Type B pancreatic cell (in vitro differentiated cells): ENCODE data around the gene DNAJA3. TPM values are rescaled to one million over a fixed set of nuclear protein-coding genes. Genes with fewer than 3 reads are reported as not detected.

Experiments used
- DNase-seq: peaks from one replicate; pipeline ENCODE4 v3.0.0; 2021; ENCODE audit warnings: mixed read lengths; ENCODE audit not compliant: unreplicated experiment; ENCODE audit errors: extremely low spot score
- H3K27ac Mint-ChIP-seq: 2 replicates; pipeline ENCODE4 v1.8.0; 2021; ENCODE audit warnings: mild to moderate bottlenecking, mixed read lengths
- H3K27me3 Mint-ChIP-seq: 2 replicates; pipeline ENCODE4 v1.8.0; 2021; ENCODE audit warnings: mixed read lengths
- H3K36me3 Mint-ChIP-seq: 2 replicates; pipeline ENCODE4 v1.8.0; 2021; ENCODE audit warnings: mixed read lengths
- H3K4me1 Mint-ChIP-seq: one replicate; pipeline ENCODE4 v1.8.0; 2021; ENCODE audit warnings: mixed read lengths; ENCODE audit not compliant: unreplicated experiment
- H3K4me3 Mint-ChIP-seq: 2 replicates; pipeline ENCODE4 v1.8.0; 2021; ENCODE audit warnings: mild to moderate bottlenecking, mixed read lengths
- H3K9me3 Mint-ChIP-seq: 2 replicates; pipeline ENCODE4 v1.8.0; 2021; ENCODE audit warnings: mixed read lengths
- CTCF ChIP-seq: fragments of 200-600 bp; sonication (generic); conservative IDR thresholded peaks from 2 replicates; pipeline ENCODE4 v1.5.0; 2021; ENCODE audit warnings: antibody characterized with exemption, mild to moderate bottlenecking
- total RNA-seq: library from RNA; stranded (reverse); gene quantifications from 2 replicates; pipeline ENCODE4 v1.2.1, GENCODE V29; 2021; ENCODE audit warnings: low replicate concordance

DNAJA3 gene
- total RNA-seq, 1 donor from 2014 or later, result 46.5 TPM

- Mint-ChIP-seq H3K27ac (peak overlapping the region; percentile 44), H3K9me3 (no peaks in the 10 kb centered on the region), H3K27me3 (no peaks in the 10 kb centered on the region), H3K36me3 (peaks cover 6% of the 10 kb centered on the region), H3K4me3 (no peak overlapping the region), H3K4me1 (peaks cover 12% of the 10 kb centered on the region)
- no peak for DNase-seq
- no peak for TF ChIP-seq CTCF
These were observed 56.3 kb downstream of the DNAJA3 start for GRCh38 chr16:4481963-4482362.

GRCh38 chr16:4486126-4486893 is 60.6 kb downstream of the DNAJA3 start:
- DNase-seq, result no peak
- no peak for TF ChIP-seq CTCF
- H3K4me1 Mint-ChIP-seq, result peaks cover 4% of the 10 kb centered on the region
- no peak overlapping the region for H3K27ac Mint-ChIP-seq
- peaks cover 6% of the 10 kb centered on the region for H3K36me3 Mint-ChIP-seq
- H3K9me3 Mint-ChIP-seq, result no peaks in the 10 kb centered on the region
- H3K27me3 Mint-ChIP-seq, result no peaks in the 10 kb centered on the region
- no peak overlapping the region for H3K4me3 Mint-ChIP-seq

DNA sequence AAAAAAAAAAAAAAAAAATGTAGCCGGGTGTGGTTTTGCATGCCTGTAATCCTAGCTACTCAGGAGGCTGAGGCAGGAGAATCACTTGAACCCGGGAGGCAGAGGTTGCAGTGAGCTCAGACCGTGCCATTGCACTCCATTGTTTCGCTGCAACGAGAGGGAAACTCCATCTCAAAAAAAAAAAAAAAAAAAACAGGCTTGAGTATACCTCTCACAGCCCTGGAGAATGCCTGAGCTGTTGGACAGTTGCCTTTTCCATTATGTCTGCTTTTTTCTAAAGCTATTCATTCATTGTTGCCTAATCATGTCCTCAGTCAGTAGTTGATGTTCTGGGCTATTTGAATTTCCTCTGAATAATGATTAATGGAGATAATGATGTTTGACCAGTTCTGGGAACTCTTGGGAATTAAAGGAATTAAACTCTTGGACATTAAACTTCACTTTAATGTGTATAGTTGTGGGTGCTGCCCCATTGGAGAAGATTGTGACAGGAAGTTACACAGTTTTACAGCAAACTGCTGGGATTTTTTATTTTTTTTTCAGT is 62.4 kb downstream of the DNAJA3 start:
- Mint-ChIP-seq H3K36me3 (no peaks in the 10 kb centered on the region), H3K9me3 (no peaks in the 10 kb centered on the region), H3K4me1 (no peaks in the 10 kb centered on the region), H3K27ac (peak overlapping the region; percentile 6), H3K4me3 (no peak overlapping the region), H3K27me3 (no peaks in the 10 kb centered on the region)
- TF ChIP-seq CTCF, result no peak
- no peak for DNase-seq

GRCh38 chr16:4488499-4488967 is 62.9 kb downstream of the DNAJA3 start:
- peak overlapping the region; percentile 6 for H3K27ac Mint-ChIP-seq

DNA sequence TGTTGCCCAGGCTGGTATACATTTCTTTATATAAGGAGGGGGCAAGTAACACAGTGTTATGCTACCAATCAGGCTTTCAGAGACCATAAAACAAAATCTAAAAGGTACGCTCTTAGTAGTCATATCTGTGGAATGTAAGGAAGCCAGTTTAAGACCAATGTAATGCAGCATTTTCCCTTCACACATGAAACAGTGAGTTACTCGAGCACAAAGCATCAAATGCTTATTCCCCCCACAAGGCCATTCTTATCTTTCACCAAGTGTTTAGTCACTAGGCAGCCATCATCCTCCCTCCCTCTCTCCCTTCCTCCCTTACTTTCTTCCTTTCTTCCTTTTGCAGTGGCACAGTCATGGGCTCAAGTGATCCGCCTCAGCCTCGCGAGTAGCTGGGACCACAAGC is 63.4 kb downstream of the DNAJA3 start:
- H3K36me3 Mint-ChIP-seq, result no peaks in the 10 kb centered on the region
- no peak overlapping the region for H3K27ac Mint-ChIP-seq
- no peak overlapping the region for H3K4me3 Mint-ChIP-seq
- no peak for TF ChIP-seq CTCF
- no peaks in the 10 kb centered on the region for H3K27me3 Mint-ChIP-seq
- no peak for DNase-seq
- no peaks in the 10 kb centered on the region for H3K4me1 Mint-ChIP-seq
- H3K9me3 Mint-ChIP-seq, result no peaks in the 10 kb centered on the region

More at GRCh38 chr16:4488499-4488967, 62.9 kb downstream of the DNAJA3 start:
- H3K4me1 Mint-ChIP-seq, result no peaks in the 10 kb centered on the region
- no peak for TF ChIP-seq CTCF
- DNase-seq, result no peak
- no peaks in the 10 kb centered on the region for H3K27me3 Mint-ChIP-seq
- H3K4me3 Mint-ChIP-seq, result no peak overlapping the region
- no peaks in the 10 kb centered on the region for H3K36me3 Mint-ChIP-seq
- H3K9me3 Mint-ChIP-seq, result no peaks in the 10 kb centered on the region
